HCT116 (cell line): Measurements from ENCODE around the gene INTS1. TPM values are rescaled to one million over a fixed set of nuclear protein-coding genes. Genes with fewer than 3 reads are reported as not detected.
"Not testable (repeated sequence)": the region's sequence is repeated elsewhere in the genome, so short reads cannot be mapped to it uniquely, and the experiment has no call there.

Experiments used
- ATAC-seq: fragments of 200-7000 bp; cut with Tn5 transposase; 2 replicates; pipeline ENCODE4 v1.9.1; 2020; ENCODE audit warnings: mild to moderate bottlenecking, moderate library complexity
- BruUV-seq: library from RNA; stranded (reverse); fragments of 400-500 nt; replicated peaks from 2 replicates; lab custom pipeline; 2021; lab: Mats Ljungman, UMichigan
- CTCF ChIA-PET: fragments of 300-600 bp; sonication (Branson Sonifier 250); formaldehyde crosslinking; loops from one replicate; lab custom pipeline; 2021; ENCODE audit warnings: antibody characterized with exemption; lab: Charles Lee
- POLR2A ChIA-PET: fragments of 300-600, 350-600 bp; sonication (Branson Sonifier 250); formaldehyde crosslinking; loops from one replicate; lab custom pipeline; 2021; ENCODE audit warnings: antibody characterized with exemption; lab: Charles Lee
- RAD21 ChIA-PET, 2 experiments: fragments of 300-600 bp; sonication (Branson Sonifier 250); formaldehyde crosslinking; loops; one replicate each; lab custom pipeline; 2023; ENCODE audit warnings: low total read pairs in 2 of 2; ENCODE audit not compliant: uncharacterized antibody in 2 of 2, unreplicated experiment in 2 of 2, low non-redundant PET in 1 of 2; lab: Charles Lee
- DNase-seq: peaks from one replicate; pipeline ENCODE4 v3.0.0-alpha.2; 2010; ENCODE audit warnings: low read depth, low spot score
- H2AFZ ChIP-seq: fragments of 200-600 bp; shearing (Covaris generic), sonication (generic); 2 replicates; pipeline ENCODE4 v1.6.1; 2017; ENCODE audit warnings: low read depth, mixed run types, mixed read lengths, antibody characterized with exemption, low read length; ENCODE audit not compliant: poor library complexity, severe bottlenecking
- H3K27ac ChIP-seq: 2 replicates; pipeline ENCODE4 v1.5.1; 2012; ENCODE audit warnings: low read depth, low read length
- H3K27me3 ChIP-seq: fragments of 200-600 bp; sonication (generic); 2 replicates; pipeline ENCODE4 v1.6.1; 2016; ENCODE audit warnings: mixed run types, low read length, mixed read lengths; ENCODE audit not compliant: insufficient read depth
- H3K36me3 ChIP-seq, 2 experiments: fragments of 200-500 bp in 1 of 2; fragments of 200-600 bp in 1 of 2; sonication (Bioruptor generic) in 1 of 2; sonication (generic) in 1 of 2; 2 replicates each; pipeline versions ENCODE4 v1.5.1 to v1.6.1; 2014 to 2016; ENCODE audit warnings: low read length in 2 of 2, inconsistent platforms in 1 of 2, mixed read lengths in 1 of 2, mixed run types in 1 of 2; ENCODE audit not compliant: insufficient read depth in 2 of 2, control insufficient read depth in 1 of 2
- H3K4me1 ChIP-seq, 2 experiments: fragments of 200-600 bp in 1 of 2; sonication (generic) in 1 of 2; 2 replicates each; pipeline versions ENCODE4 v1.5.1 to v1.6.1; 2012 to 2017; ENCODE audit warnings: low read length in 2 of 2, inconsistent platforms in 1 of 2, mild to moderate bottlenecking in 1 of 2, mixed read lengths in 1 of 2, mixed run types in 1 of 2, moderate library complexity in 1 of 2; ENCODE audit not compliant: insufficient read depth in 2 of 2, control insufficient read depth in 1 of 2
- H3K4me2 ChIP-seq: fragments of 200-600 bp; sonication (generic); 2 replicates; pipeline ENCODE4 v1.6.1; 2017; ENCODE audit warnings: mixed run types, low read length, mixed read lengths
- H3K4me3 ChIP-seq, 2 experiments: fragments of 200-600 bp in 1 of 2; sonication (generic) in 1 of 2; replicated peaks in 1 of 2; 2 replicates each; pipeline ENCODE4 v1.5.1; 2011 to 2016; ENCODE audit warnings: low read length in 2 of 2, control low read depth in 1 of 2, low read depth in 1 of 2, mild to moderate bottlenecking in 1 of 2, mixed read lengths in 1 of 2, mixed run types in 1 of 2
- H3K79me2 ChIP-seq: fragments of 200-600 bp; sonication (generic); 2 replicates; pipeline ENCODE4 v1.6.1; 2017; ENCODE audit warnings: mild to moderate bottlenecking, mixed run types, low read length, moderate library complexity, mixed read lengths; ENCODE audit not compliant: insufficient read depth
- H3K9ac ChIP-seq: fragments of 200-600 bp; sonication (generic); 2 replicates; pipeline ENCODE4 v1.6.1; 2016; ENCODE audit warnings: low read length, mixed read lengths
- H3K9me2 ChIP-seq: fragments of 200-600 bp; sonication (generic), shearing (Covaris generic); 2 replicates; pipeline ENCODE4 v1.6.1; 2017; ENCODE audit warnings: mixed run types, mild to moderate bottlenecking, moderate library complexity; ENCODE audit not compliant: insufficient read depth
- H3K9me3 ChIP-seq, 2 experiments: fragments of 200-500 bp in 1 of 2; fragments of 200-600 bp in 1 of 2; sonication (Bioruptor generic) in 1 of 2; sonication (generic) in 1 of 2; 2 replicates each; pipeline ENCODE4 v1.6.1; 2014 to 2017; ENCODE audit warnings: low read length in 2 of 2, mixed read lengths in 2 of 2, inconsistent platforms in 1 of 2, low read depth in 1 of 2, mild to moderate bottlenecking in 1 of 2, mixed run types in 1 of 2, moderate library complexity in 1 of 2; ENCODE audit not compliant: control insufficient read depth in 1 of 2, insufficient read depth in 1 of 2
- H4K20me1 ChIP-seq: fragments of 200-600 bp; sonication (generic), shearing (Covaris generic); 2 replicates; pipeline ENCODE4 v1.6.1; 2017; ENCODE audit warnings: mixed run types, mild to moderate bottlenecking, moderate library complexity; ENCODE audit not compliant: insufficient read depth
- CBX3 ChIP-seq: IDR thresholded peaks from 2 replicates; pipeline ENCODE4 v1.6.1; 2012; ENCODE audit warnings: low read depth
- ELF1 ChIP-seq: IDR thresholded peaks from 2 replicates; pipeline ENCODE4 v1.6.1; 2012; ENCODE audit warnings: low read depth, borderline replicate concordance
- EZH2 ChIP-seq: fragments of 200-600 bp; sonication (generic); IDR thresholded peaks from 2 replicates; pipeline ENCODE4 v1.6.1; 2017; ENCODE audit warnings: antibody characterized with exemption, mixed run types
- FOSL1 ChIP-seq: IDR thresholded peaks from 2 replicates; pipeline ENCODE4 v1.6.1; 2012; ENCODE audit warnings: low read depth
- ZBTB33 ChIP-seq: IDR thresholded peaks from 2 replicates; pipeline ENCODE4 v1.6.1; 2011; ENCODE audit warnings: mild to moderate bottlenecking, low read length, moderate library complexity; ENCODE audit not compliant: insufficient replicate concordance; ENCODE audit errors: extremely low read depth
- ZFX ChIP-seq: fragments of 450-650 bp; IDR thresholded peaks from 2 replicates; pipeline ENCODE4 v1.6.1; 2017
- ZNF274 ChIP-seq: fragments of 200-500 bp; sonication (Bioruptor generic); IDR thresholded peaks from 2 replicates; pipeline ENCODE4 v1.6.1; 2014; ENCODE audit warnings: mild to moderate bottlenecking, low read depth, low read length, inconsistent platforms
- intact Hi-C: fragments of 100-400 bp; cut with micrococcal nuclease; formaldehyde crosslinking; loops from 2 replicates; pipeline ENCODE4 v1.10.0; 2022
- total RNA-seq: library from RNA; stranded (reverse); gene quantifications from one replicate; pipeline ENCODE4 v1.2.1, GENCODE V29; 2021; ENCODE audit not compliant: unreplicated experiment

The INTS1 gene
- total RNA-seq, 1 experiment from 2014 or later: 167 TPM

- RAD21 ChIA-PET, H3K79me2 ChIP-seq, H3K4me3 ChIP-seq, H3K4me2 ChIP-seq, ATAC-seq, H3K9me2 ChIP-seq, H2AFZ ChIP-seq, intact Hi-C loops, BruUV-seq, POLR2A ChIA-PET, H3K27me3 ChIP-seq, H3K36me3 ChIP-seq, H3K9ac ChIP-seq: not testable (repeated sequence)
- CTCF ChIA-PET: interaction anchor here (1.1 kb wide), 1 partner anchor 87 kb away, joined by 3 read pairs; no protein-coding TSS in a partner anchor
- peaks cover 11 to 29% of the 10 kb centered on the region in 2 experiments for H3K4me1 ChIP-seq
- peak; percentile 71; the same call in 1 of the 2 replicates for TF ChIP-seq CBX3
- TF ChIP-seq, all 23 proteins: peak for 1; not testable (repeated sequence) for 22
- DNase-seq, H3K9me3 ChIP-seq, H3K27ac ChIP-seq, H4K20me1 ChIP-seq: not testable (repeated sequence)
These were observed 15.2 kb upstream of the INTS1 start for GRCh38 chr7:1519322-1519922.

GRCh38 chr7:1516586-1517251 is 12.5 kb upstream of the INTS1 start:
- no peak for DNase-seq
- BruUV-seq: no TSS peak
- no peaks in the 10 kb centered on the region for H3K79me2 ChIP-seq
- peaks cover 3% of the 10 kb centered on the region in 2 experiments; a peak in 1 of 4 replicates for H3K9me3 ChIP-seq
- ChIA-PET CTCF (no interaction called here), POLR2A (no interaction called here), RAD21 (no interaction called here)
- H3K27me3 ChIP-seq: no peaks in the 10 kb centered on the region
- ATAC-seq: no peak
- no peaks in the 10 kb centered on the region for H3K36me3 ChIP-seq
- no peak overlapping the region for H3K9ac ChIP-seq
- H3K27ac ChIP-seq: no peak overlapping the region
- H3K4me2 ChIP-seq: 0 out of 2 replicates have a peak overlapping the region, but pooled peaks have one; percentile 3
- no peaks in the 10 kb centered on the region for H3K9me2 ChIP-seq
- no peaks in the 10 kb centered on the region for H4K20me1 ChIP-seq
- peaks cover 25 to 55% of the 10 kb centered on the region in 2 experiments for H3K4me1 ChIP-seq
- H3K4me3 ChIP-seq: no peak overlapping the region
- intact Hi-C loops: no loop called here
- TF ChIP-seq ZNF274 (no peak), ZBTB33 (no peak), ZFX (no peak), EZH2 (no peak), FOSL1 (no peak), ELF1 (no peak)
- H2AFZ ChIP-seq: no peak overlapping the region

- H3K9me2 ChIP-seq, ATAC-seq, H3K4me2 ChIP-seq, H3K36me3 ChIP-seq, H4K20me1 ChIP-seq, H3K9ac ChIP-seq, H3K27ac ChIP-seq, H3K79me2 ChIP-seq, DNase-seq, RAD21 ChIA-PET, H3K27me3 ChIP-seq, H3K9me3 ChIP-seq, intact Hi-C loops, BruUV-seq, POLR2A ChIA-PET, H3K4me3 ChIP-seq, H2AFZ ChIP-seq: not testable (repeated sequence)
- CTCF ChIA-PET: interaction anchor here (1.4 kb wide), 1 partner anchor 43 kb away, joined by 4 read pairs; no protein-coding TSS in a partner anchor
- H3K4me1 ChIP-seq: peaks cover 22 to 50% of the 10 kb centered on the region in 2 experiments
These were observed 11.3 kb upstream of the INTS1 start for GRCh38 chr7:1515509-1515967.
